Measurements from ENCODE around the gene IFRD1.

Gene IFRD1

DNA sequence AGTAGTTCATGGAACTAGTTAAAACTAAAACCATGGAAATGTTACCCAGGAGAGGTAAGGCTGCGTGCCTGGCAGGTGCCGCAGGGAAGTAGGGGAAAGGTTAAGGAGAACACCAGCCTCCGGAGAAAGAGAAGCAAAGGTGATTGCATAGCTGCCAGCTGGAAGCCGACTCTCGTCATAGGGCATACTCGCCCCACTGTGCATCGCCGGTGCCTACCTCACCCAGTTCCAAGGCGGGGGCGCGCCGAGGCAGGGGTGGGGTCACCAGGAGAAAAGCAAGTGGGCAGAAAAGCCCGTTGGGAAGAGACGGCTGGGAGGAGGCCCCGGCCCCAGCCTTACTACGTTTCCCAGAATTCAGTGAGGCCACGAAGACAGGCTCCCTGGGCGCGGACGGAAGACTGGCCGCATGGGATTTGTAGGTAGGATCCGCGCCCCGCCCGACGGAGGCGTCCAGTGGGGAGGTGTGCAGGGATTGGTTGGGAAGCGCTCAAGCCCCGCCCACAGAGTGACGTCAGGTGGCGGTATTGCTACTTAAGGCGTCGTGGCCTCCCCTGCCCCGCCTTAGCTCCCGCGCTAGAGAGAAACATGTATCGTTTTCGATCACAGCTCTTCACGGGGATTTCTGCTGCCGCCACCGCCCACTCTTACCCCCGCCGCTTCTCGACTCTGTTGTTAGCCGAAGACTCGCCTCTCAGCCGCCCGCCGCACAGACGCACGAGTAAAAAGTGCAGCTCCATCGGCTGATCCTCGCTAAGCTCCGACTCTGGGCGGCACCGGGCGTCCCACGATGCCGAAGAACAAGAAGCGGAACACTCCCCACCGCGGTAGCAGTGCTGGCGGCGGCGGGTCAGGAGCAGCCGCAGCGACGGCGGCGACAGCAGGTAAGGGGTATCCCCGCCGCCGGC, at the start of gene IFRD1:
IFRD1 (plus strand) TSS at position 559 of the 905 bp plus-strand sequence; CDS start at position 788, 229 bp downstream.
- DNase-seq, result peak; percentile 98

DNA sequence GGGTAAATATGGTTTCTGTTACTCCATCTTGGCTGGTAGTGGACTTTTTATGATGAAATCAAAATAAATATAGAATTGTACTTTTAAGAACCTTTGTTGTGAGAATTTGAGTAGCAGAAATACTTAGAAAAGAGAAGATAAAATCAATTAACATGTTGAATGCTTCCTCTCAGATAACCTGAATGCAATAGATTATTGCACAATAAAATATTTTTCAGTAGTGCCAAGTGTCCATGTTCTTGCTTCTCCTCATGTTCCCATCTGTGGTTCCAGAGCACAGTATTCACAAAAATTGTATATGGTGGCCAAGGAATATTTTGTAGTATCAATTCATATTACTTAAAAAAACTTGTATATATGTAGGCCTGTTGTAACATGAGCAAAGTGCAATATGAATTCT, 45.9 kb upstream of the IFRD1 start:
- no peak for DNase-seq

- DNase-seq, result no peak
Measured at GRCh38 chr7:112405286-112405685, 45.0 kb upstream of the IFRD1 start.

- no peak for DNase-seq
Measured at GRCh38 chr7:112407261-112407660, 43.0 kb upstream of the IFRD1 start.

DNA sequence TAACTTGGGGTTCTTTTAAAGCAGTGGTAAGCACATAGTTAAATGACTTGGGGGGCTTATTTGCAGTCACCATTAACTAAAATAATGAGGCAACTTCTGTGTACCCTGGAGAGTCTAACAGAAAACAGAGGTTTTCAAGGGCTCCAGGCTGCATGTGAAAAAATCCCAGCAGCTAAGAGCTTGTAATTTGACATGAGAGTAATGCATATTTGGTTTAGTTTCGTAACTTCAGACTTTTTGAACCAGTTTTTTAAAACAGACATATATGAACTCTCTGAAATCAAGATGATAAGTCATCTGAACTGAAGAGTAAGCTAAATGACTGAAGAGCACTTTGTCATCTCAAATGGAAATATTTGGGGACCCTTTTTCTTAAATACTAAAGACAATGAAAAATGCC, 40.2 kb upstream of the IFRD1 start:
- DNase-seq, result no peak

- no peak for DNase-seq
Measured at GRCh38 chr7:112411186-112411795, 39.0 kb upstream of the IFRD1 start.

DNA sequence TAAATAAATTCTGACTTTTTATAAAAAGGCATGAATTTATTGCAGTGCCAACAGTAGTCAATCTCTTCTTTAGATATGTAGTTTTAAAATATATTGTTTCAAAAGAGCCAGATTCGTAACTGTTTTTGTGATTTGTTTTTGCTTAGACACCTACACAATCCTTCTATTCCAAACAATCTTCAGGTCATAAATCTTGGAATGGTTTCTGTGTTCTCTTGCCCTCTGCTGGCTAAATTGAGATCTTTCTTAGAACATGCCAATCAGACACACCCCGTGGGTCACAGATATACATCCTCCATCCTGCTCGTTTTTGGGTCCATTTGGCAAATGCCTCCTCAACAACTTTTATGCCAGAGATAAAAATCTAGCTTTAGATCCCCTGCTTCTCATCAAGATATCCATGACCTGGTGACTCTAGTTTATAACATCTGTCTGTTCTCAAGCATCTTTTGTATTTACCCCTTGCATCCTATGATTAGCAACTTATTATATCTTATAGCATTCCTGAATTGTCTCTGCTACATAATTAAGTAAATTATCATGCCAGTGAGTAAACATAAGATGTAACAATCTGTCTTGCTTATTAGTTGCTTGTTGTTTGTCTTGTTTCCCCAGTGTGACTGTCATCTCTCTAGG, 35.3 kb upstream of the IFRD1 start:
- no peak for DNase-seq

DNA sequence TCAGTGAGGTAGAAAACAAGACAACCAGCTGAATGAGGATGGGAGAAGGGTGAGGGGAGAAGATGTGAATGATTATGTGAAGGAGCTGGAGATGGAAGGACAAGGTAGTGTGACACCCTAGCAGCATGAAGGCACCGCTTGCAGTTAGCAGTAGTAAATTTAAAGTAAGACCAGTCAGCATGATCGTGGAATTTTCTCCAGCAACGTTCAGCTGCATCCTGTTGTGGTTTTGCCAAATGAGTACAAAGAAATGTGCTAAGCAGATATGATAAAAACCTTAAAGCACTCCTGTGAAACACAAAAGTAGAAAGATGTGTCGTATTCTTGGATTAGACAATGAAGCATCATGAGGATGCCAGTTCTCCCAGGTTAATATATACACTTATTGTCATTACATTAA, 34.1 kb upstream of the IFRD1 start:
- DNase-seq, result no peak

GRCh38 chr7:112419543-112420130, 30.6 kb upstream of the IFRD1 start:
- DNase-seq, result no peak

DNA sequence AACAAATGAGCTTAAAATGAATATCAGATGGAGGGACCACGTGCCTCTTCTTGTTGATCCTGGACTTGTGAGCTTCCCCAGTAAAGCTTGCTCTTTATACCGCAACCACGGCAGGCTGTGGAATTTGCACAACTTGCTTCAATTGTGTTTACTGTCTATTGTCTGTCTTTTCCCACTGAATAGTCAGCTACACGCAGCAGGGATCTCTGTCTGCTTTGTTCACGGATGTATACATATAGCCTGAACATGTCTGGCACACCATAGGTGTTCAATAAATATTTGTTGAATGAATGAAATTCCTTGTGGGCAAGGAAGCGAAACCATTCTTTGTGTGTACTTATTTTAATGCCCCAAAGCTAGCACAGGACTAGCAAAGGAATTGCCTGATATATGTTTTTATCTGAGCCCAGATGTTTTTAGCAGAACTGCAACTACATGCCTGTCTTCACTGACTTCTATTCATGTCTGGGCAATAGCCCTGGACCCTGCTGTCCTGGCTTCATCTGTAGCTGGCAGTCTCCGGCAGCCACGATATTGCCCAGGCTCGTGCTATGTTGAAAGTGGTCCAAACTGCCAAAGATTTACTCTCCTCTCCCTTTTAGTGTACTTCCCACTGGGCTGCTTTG, 29.9 kb upstream of the IFRD1 start:
- DNase-seq, result no peak

DNA sequence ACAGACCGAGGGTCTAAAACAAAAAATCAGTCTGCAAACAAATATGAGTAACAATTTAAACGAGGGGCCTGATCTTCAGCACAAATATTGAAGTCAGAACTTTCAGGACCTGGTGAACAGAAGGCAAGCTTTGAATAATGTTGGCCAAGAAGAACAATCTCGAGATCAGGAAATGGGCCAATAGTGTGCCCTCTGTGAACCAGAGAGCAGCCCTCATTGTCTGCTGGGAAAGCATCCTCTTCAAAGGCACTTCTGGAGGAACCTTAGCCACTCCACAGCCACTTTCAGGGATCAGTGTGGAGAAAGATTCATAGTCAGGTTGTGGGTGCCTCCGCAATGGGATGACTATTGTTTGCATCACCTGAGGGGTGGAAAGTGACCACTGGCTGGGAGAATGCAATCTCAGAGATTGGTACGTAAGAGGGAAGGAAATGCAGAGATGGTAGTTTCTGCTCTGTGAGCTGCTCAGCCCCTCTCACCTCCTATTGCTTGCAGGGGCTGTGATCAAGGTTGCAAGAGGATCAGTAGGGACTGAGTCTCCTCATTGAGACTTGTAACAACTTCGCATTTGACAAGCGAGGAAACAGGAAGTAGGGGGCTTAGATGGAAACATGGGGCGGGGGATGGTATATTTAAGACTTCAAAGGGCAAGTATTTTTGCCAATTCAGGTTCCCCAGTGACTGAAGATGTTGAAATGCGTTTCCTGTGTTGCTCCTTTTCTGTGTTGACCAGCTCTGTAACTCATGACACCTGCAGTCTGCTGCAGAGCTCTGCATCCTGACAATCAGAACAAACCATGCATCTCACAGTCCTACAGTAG, 28.4 kb upstream of the IFRD1 start:
- no peak for DNase-seq

DNA sequence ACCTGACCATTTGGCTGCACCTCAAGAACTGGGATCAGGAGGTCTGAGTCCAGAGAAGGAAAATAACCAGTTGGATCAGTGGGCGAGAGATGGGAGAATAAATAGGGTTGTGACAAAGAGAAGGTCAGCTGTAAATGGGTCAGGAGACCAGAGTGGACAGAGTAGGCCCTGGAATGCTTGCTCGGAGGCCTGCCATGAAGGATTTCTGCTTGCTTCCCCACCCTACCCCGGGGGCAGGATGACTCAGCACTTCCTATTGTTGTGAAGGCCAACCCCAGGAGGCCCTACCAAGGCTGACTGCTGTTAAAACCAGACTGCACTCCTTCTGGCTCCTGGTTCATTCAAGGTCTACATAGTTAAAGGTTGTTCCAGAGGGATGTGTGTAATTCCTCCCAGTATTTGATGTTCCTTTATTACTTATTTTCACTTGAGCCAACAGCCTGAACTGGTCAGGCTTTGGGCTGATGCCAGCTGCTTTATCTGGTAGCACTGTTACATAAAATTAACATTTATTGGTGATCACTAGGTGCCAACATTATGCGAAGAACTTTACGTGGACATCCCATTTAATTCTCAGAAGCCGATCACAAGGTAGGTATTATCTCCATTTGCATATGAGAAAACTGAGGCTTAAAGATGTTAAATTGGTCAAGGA, 27.3 kb upstream of the IFRD1 start:
- peak; percentile 34 for DNase-seq

DNA sequence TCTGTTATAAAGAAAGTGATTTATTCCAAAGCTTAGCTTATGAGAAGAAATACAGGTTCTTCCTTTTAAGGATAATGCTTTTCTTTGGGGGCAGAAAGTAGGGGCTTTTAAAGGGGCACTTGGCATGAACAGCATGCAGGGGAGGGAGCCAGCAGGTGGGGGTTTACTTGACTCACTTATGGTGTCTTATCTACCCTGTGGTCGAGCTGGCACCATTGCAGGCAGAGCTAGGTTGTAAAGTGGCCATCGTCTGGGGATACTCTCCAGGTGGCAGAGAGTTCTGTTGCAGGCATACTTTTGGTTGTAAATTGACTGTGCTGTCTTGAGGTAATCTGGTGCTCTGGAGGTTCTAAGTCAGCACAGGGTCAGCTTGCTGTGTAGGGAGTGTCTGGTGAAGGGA, 26.3 kb upstream of the IFRD1 start:
- no peak for DNase-seq

GRCh38 chr7:112427984-112428383, 22.3 kb upstream of the IFRD1 start:
- no peak for DNase-seq

DNA sequence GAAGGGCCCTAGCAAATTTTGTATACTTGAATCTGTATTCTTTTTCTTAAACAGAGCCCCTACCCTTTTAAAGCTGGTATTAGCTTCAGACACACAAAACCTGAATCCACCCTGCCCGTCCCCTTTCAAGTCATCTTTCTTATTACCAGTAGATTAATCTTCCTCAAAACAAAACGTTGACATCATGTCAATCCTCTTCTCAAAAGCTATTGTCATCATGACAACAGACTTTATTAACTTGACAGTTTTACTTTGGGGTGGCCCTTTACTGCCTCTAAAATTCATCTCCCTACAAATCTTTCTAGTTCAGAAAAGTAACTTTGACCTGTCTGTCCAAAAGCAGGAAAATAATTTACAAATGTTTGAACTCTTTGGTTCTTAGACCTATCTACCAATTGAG, 21.5 kb upstream of the IFRD1 start:
- no peak for DNase-seq

DNA sequence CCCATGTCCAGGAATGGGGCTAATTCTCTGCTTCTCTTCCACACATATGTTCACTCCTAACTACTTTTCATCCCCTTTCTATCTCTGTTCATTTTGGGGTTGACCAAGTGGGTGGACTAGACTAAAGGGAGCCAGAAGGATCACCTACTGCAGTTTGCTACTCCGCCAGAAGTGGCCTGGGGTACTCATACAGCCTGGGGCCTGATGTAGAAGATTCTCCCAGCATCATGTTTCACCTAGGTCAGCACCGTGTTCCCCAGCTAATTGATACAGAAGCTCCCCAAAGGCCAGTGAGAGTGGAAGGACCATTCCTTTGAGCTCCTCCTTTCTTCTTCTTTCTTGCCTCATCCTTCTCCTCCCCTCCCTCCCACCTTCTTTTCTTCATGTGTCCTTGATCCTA, 19.6 kb upstream of the IFRD1 start:
- no peak for DNase-seq

DNA sequence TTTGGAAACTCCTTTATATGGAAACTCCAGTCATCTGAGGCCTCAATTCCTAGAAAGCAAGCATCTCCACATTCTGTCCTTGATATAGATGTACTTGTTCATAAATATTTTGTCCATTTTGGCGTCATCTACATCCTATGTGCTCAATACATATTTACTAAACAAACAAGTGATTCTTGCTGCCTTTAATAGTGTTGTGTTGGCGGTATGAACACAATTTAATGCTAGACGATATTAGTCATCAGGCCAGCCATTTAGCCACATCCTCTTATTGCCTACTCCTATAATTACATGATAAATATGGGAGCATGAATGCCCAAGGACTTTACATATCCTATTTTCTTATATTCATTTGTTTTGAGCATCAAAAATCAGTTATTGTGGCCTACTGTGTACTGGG, 18.5 kb upstream of the IFRD1 start:
- DNase-seq, result no peak

DNA sequence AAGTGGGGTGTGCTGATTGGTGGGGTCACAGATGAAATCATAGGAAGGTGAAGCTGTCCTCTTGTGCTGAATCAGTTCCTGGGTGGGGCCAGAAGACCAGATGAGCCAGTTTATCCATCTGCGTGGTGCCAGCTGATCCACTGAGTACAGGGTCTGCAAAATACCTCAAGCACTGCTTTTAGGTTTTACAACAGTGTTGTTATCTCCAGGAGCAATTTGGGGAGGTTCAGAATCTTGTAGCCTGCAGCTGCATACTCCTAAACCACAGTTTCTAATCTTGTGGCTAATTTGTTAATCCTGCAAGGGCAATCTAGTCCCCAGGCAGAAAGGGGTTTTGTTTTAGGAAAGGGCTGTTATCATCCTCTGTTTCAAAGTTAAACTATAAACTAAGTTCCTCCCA, 17.0 kb upstream of the IFRD1 start:
- DNase-seq, result no peak

DNA sequence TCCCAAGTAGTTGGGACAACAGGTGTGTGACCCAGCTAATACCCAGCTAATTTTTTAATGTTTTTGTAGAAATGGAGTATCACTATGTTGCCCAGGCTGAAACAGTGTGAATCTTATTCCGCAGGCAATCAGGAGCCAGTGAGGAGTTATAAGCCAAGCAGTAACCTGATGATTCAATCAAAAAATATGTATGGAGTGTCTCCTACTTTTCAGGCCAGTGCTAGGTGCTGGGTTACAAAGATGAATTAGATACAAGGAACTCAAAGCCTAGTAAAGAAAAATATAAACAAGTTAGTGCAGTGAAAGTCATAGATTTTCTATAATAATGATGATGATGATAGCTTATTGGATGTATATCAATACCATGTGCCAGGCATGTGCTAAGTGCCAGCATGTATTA, 13.2 kb upstream of the IFRD1 start:
- DNase-seq, result no peak

DNA sequence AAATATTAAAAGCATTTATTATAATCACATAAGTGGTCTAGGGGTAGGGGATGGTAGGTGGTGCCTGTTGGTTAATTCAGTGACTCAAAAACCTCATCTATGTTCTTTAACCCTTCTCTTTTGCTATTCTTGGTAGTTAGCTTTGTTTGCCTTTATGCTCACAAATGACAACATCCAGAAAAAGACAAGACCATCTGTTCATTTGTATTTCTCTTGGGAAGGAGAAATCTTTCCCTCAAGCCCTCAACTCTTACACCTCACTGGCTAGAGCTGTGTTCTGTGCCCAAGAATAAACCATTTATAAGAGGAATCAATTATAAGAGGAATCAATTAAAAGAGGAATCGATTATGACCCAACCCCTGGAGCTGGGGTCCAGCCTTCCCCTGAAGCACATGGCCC, 10.8 kb upstream of the IFRD1 start:
- no peak for DNase-seq

DNA sequence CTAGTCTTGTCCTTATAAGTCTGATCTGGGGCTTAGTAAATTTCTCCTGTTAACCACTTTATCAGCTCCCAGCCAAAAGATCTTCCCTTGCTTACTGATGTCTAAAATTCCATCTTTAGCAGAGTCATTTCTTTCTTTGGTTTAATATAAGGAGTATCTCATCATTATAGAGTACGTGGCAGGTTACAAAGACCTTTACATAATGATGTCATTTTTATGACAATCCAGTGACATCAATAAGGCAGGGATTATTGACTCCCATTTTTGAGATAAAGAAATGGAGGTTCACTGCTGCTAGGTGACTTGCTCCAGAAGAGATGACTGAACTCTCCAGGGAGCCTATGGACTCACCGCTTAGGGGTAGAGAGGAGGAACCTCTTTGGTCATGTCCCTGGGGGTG, 8.1 kb upstream of the IFRD1 start:
- no peak for DNase-seq

- DNase-seq, result no peak
Measured at GRCh38 chr7:112444505-112444904, 5.8 kb upstream of the IFRD1 start.

Measured in stimulated activated CD4-positive, alpha-beta T cell treated with anti-CD3 and anti-CD28 coated beads, Interleukin-15, amount 100 ng/mL, for 24 hours (primary cell).